Lower leg skin (tissue), 4 donors: ENCODE results near the gene ARHGAP22. TPM values are rescaled to one million over a fixed set of nuclear protein-coding genes. Genes with fewer than 3 reads are reported as not detected.

Experiments used
- DNase-seq, 2 donors: peaks; one replicate each; pipeline ENCODE4 v3.0.0-alpha.2; 2019; ENCODE audit warnings: low spot score in 2 of 2
- H3K4me3 ChIP-seq: fragments of 200-600 bp; sonication (generic); 2 replicates; pipeline ENCODE4 v1.5.1; 2017; ENCODE audit warnings: mild to moderate bottlenecking, low read depth; ENCODE audit not compliant: poor library complexity, severe bottlenecking
- POLR2A ChIP-seq, 2 donors: fragments of 450-650 bp; IDR thresholded peaks; one replicate each; pipeline ENCODE4 v1.6.1; 2016 to 2017; ENCODE audit warnings: antibody characterized with exemption in 2 of 2, mild to moderate bottlenecking in 1 of 2, moderate library complexity in 1 of 2
- WGBS, 2 donors: methylation state at CpG; one replicate each; pipeline ENCODE4 v1.1.5; 2018; 5-methylcytosine and 5-hydroxymethylcytosine counted together
- intact Hi-C: fragments of 100-400 bp; cut with DNase I; formaldehyde crosslinking; loops from one replicate; pipeline ENCODE4 v1.15.0; 2023; ENCODE audit warnings: low total_unique reads
- total RNA-seq, 4 donors: library from RNA; depleted of rRNA; stranded (reverse); fragments of >200 nt; gene quantifications; one replicate each; pipeline ENCODE4 v1.1.0, GENCODE V29; 2016
- TF ChIP-seq, protein P1 (sequence below), 3 donors: fragments of 450-650 bp; IDR thresholded peaks; one replicate each; pipeline ENCODE4 v1.5.1; 2016; ENCODE audit warnings: antibody characterized with exemption in 3 of 3, mild to moderate bottlenecking in 3 of 3, moderate library complexity in 2 of 3

The ARHGAP22 gene
- total RNA-seq, 4 donors from 2014 or later: 0.46 to 3.0 (median 1.4) TPM

DNA sequence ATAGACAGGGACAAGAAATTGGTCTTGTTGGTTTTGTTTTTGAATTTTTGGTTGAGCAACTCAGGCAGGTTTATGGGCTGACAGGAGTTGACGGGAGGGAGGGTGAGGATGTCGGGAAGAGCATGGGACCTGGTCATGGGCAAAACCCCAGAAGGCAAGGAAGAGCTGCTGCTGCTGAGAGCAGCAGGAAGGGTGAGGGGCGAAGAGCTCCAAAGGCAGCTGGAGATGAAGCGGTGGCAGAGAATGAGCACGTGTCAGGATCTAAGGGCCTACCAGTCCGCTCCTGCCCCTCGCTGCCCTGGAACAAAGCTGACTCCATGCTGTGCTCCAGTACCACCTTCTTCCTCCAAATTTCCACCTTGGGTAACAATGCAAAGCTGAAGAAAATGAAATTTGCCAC, 84.3 kb downstream of the ARHGAP22 start:
- TF ChIP-seq, protein P1, sequence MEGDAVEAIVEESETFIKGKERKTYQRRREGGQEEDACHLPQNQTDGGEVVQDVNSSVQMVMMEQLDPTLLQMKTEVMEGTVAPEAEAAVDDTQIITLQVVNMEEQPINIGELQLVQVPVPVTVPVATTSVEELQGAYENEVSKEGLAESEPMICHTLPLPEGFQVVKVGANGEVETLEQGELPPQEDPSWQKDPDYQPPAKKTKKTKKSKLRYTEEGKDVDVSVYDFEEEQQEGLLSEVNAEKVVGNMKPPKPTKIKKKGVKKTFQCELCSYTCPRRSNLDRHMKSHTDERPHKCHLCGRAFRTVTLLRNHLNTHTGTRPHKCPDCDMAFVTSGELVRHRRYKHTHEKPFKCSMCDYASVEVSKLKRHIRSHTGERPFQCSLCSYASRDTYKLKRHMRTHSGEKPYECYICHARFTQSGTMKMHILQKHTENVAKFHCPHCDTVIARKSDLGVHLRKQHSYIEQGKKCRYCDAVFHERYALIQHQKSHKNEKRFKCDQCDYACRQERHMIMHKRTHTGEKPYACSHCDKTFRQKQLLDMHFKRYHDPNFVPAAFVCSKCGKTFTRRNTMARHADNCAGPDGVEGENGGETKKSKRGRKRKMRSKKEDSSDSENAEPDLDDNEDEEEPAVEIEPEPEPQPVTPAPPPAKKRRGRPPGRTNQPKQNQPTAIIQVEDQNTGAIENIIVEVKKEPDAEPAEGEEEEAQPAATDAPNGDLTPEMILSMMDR (IDR thresholded peaks at IDR 0.05): no peak
- TF ChIP-seq POLR2A (IDR thresholded peaks at IDR 0.05): no peak
- WGBS, 2 donors: 94 to 97% methylated on average over 7 of the region's 7 CpGs
- intact Hi-C loops: no loop called here
- DNase-seq: peak in 1 of 2 donors; percentile 53
- H3K4me3 ChIP-seq: no peak overlapping the region

DNA sequence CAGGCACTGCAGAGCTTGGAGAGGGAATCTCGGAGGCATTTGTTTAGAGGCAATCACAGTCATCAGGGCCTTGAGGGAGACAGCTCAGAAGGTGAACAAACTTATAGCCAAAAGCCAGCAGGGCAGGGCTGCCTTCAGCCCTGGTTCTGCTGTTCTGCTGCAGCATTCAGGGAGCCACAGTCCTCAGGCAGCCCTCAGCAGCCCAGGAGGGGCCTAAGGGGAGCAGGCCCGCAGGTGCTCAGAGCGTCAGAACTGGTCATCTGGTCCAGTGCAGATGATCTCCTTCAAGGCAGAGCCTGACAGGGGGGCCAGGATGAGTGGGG, 84.7 kb downstream of the ARHGAP22 start:
- intact Hi-C loops: no loop called here
- DNase-seq: peak in 1 of 2 donors; percentile 76
- 56 to 64% methylated on average over 3 of the region's 3 CpGs for WGBS, 2 donors
- TF ChIP-seq POLR2A (IDR thresholded peaks at IDR 0.05): no peak
- TF ChIP-seq, protein P1 (IDR thresholded peaks at IDR 0.05): no peak
- no peak overlapping the region for H3K4me3 ChIP-seq

DNA sequence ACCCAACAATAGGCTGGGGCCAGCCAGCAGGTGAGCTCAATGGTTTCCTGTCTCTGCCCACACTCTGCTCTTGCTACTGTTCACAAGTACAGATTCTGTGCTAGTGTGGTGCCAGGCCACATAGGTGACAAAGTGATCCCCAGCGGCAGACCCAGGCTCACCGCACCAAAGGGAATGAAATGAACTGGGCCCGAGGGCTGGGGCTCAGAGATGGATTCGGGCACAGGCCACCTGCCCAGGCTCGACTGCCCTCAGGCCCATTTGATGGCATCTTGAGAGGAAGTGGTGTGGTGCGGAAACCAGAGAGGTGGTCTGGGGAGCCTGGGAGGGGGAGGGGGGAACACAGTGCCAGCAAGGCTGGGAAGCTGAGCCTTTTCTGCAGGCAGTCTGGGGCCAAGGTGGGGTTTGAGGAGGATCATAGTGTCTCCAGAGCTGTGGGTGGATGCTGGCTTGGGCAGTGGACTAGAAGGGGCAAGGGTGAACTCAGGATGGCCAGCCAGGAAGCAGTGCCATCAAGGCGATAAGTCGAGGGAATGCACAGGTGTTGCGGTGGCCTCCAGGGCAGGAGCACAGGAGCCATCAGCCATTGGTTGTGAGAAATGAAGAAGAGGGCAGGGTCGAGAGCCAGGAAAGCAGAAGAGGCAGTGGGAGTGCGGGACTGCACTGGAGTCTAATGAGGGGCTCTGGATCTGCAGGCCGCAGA, 85.2 kb downstream of the ARHGAP22 start:
- H3K4me3 ChIP-seq: no peak overlapping the region
- intact Hi-C loops: no loop called here
- no peak for TF ChIP-seq POLR2A (IDR thresholded peaks at IDR 0.05)
- TF ChIP-seq, protein P1 (IDR thresholded peaks at IDR 0.05): no peak
- 78 to 80% methylated on average over 12 of the region's 12 CpGs for WGBS, 2 donors
- peak in 1 of 2 donors; percentile 70 for DNase-seq

DNA sequence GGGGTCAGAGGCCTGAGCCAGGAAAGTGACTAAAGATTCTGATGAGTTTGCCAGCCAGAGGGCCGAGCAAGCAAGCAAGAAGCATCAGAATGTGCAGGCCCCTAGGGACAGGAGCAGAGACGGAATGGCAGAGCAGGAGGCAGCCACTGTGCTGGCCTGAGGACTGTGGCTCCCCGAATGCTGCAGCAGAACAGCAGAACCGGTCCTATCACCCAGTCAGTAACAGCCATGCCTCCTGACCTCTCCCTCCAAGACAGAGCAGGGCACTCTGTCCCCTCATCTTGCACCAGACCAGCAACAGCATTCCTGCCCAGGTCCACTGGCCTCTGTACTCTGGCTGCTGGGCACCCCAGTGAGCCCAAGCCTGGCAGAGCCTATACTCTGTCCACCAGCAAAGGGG, 85.9 kb downstream of the ARHGAP22 start:
- 84% methylated on average over 4 of the region's 4 CpGs for WGBS, 2 donors
- no peak for TF ChIP-seq POLR2A (IDR thresholded peaks at IDR 0.05)
- TF ChIP-seq, protein P1 (IDR thresholded peaks at IDR 0.05): no peak
- intact Hi-C loops: no loop called here
- peak in 1 of 2 donors; percentile 76 for DNase-seq
- H3K4me3 ChIP-seq: no peak overlapping the region

GRCh38 chr10:48517911-48518811, 86.7 kb downstream of the ARHGAP22 start:
- peak in 1 of 2 donors; percentile 61 for DNase-seq
- WGBS, 2 donors: 85 to 87% methylated on average over 13 of the region's 13 CpGs
- H3K4me3 ChIP-seq: no peak overlapping the region

More at GRCh38 chr10:48517911-48518811, 86.7 kb downstream of the ARHGAP22 start:
- TF ChIP-seq, protein P1 (IDR thresholded peaks at IDR 0.05): no peak
- no peak for TF ChIP-seq POLR2A (IDR thresholded peaks at IDR 0.05)
- intact Hi-C loops: no loop called here
